ENCODE results near the gene ADAMTS13.

Gene ADAMTS13

GRCh38 chr9:133384736-133385321 is 37.3 kb upstream of the ADAMTS13 start:
- Histone ChIP-seq H3K9ac (ENCODE audit: low read length) (no peak overlapping the region), H2AFZ (ENCODE audit: low read depth, low read length) (no peak overlapping the region), H3K9me3 (ENCODE audit: insufficient read depth, low read length) (no peaks in the 10 kb centered on the region; the same call in 1 of the 2 replicates), H3K4me1 (ENCODE audit: low read length) (no peaks in the 10 kb centered on the region), H3K4me3 (ENCODE audit: low read length) (no peak overlapping the region), H3K27me3 (ENCODE audit: low read depth, low read length) (no peaks in the 10 kb centered on the region), H4K20me1 (ENCODE audit: insufficient read depth, low read length) (no peaks in the 10 kb centered on the region), H3K36me3 (replicated peaks; ENCODE audit: low read depth, low read length) (no peaks in the 10 kb centered on the region), H3K27ac (ENCODE audit: low read length) (no peak overlapping the region), H3K79me2 (ENCODE audit: low read length) (no peaks in the 10 kb centered on the region), H3K4me2 (ENCODE audit: low read length) (no peak overlapping the region)
- no peak for TF ChIP-seq CTCF (IDR thresholded peaks at IDR 0.05; ENCODE audit: low read depth, low read length)
- no peak for TF ChIP-seq EZH2phosphoT487 (IDR thresholded peaks at IDR 0.05; ENCODE audit: low read depth)

GRCh38 chr9:133385452-133385851 is 36.7 kb upstream of the ADAMTS13 start:
- no peak for TF ChIP-seq CTCF (IDR thresholded peaks at IDR 0.05; ENCODE audit: low read depth, low read length)
- no peak for TF ChIP-seq EZH2phosphoT487 (IDR thresholded peaks at IDR 0.05; ENCODE audit: low read depth)
- Histone ChIP-seq H4K20me1 (ENCODE audit: insufficient read depth, low read length) (no peaks in the 10 kb centered on the region), H3K79me2 (ENCODE audit: low read length) (no peaks in the 10 kb centered on the region), H3K4me2 (ENCODE audit: low read length) (no peak overlapping the region), H2AFZ (ENCODE audit: low read depth, low read length) (no peak overlapping the region), H3K27ac (ENCODE audit: low read length) (no peak overlapping the region), H3K4me1 (ENCODE audit: low read length) (no peaks in the 10 kb centered on the region), H3K4me3 (ENCODE audit: low read length) (no peak overlapping the region), H3K9me3 (ENCODE audit: insufficient read depth, low read length) (no peaks in the 10 kb centered on the region; the same call in 1 of the 2 replicates), H3K36me3 (replicated peaks; ENCODE audit: low read depth, low read length) (no peaks in the 10 kb centered on the region), H3K27me3 (ENCODE audit: low read depth, low read length) (no peaks in the 10 kb centered on the region), H3K9ac (ENCODE audit: low read length) (no peak overlapping the region)

GRCh38 chr9:133386338-133386737 is 35.8 kb upstream of the ADAMTS13 start:
- Histone ChIP-seq H3K36me3 (replicated peaks; ENCODE audit: low read depth, low read length) (no peaks in the 10 kb centered on the region), H3K27ac (ENCODE audit: low read length) (no peak overlapping the region), H3K27me3 (ENCODE audit: low read depth, low read length) (no peaks in the 10 kb centered on the region), H3K4me1 (ENCODE audit: low read length) (no peaks in the 10 kb centered on the region), H3K4me2 (ENCODE audit: low read length) (no peak overlapping the region), H3K9me3 (ENCODE audit: insufficient read depth, low read length) (no peaks in the 10 kb centered on the region; the same call in 1 of the 2 replicates), H4K20me1 (ENCODE audit: insufficient read depth, low read length) (no peaks in the 10 kb centered on the region), H3K9ac (ENCODE audit: low read length) (no peak overlapping the region), H3K79me2 (ENCODE audit: low read length) (no peaks in the 10 kb centered on the region), H2AFZ (ENCODE audit: low read depth, low read length) (no peak overlapping the region), H3K4me3 (ENCODE audit: low read length) (no peak overlapping the region)
- TF ChIP-seq CTCF (IDR thresholded peaks at IDR 0.05; ENCODE audit: low read depth, low read length), result no peak
- TF ChIP-seq EZH2phosphoT487 (IDR thresholded peaks at IDR 0.05; ENCODE audit: low read depth), result no peak

- Histone ChIP-seq H3K79me2 (ENCODE audit: low read length) (no peaks in the 10 kb centered on the region), H3K4me1 (ENCODE audit: low read length) (no peaks in the 10 kb centered on the region), H4K20me1 (ENCODE audit: insufficient read depth, low read length) (no peaks in the 10 kb centered on the region), H3K9ac (ENCODE audit: low read length) (no peak overlapping the region), H3K27me3 (ENCODE audit: low read depth, low read length) (no peaks in the 10 kb centered on the region), H3K36me3 (replicated peaks; ENCODE audit: low read depth, low read length) (no peaks in the 10 kb centered on the region), H3K9me3 (ENCODE audit: insufficient read depth, low read length) (no peaks in the 10 kb centered on the region; the same call in 1 of the 2 replicates), H2AFZ (ENCODE audit: low read depth, low read length) (no peak overlapping the region), H3K27ac (ENCODE audit: low read length) (no peak overlapping the region), H3K4me3 (ENCODE audit: low read length) (no peak overlapping the region), H3K4me2 (ENCODE audit: low read length) (no peak overlapping the region)
- TF ChIP-seq CTCF (IDR thresholded peaks at IDR 0.05; ENCODE audit: low read depth, low read length), result no peak
- TF ChIP-seq EZH2phosphoT487 (IDR thresholded peaks at IDR 0.05; ENCODE audit: low read depth), result no peak
Observed at GRCh38 chr9:133387680-133388079, 34.5 kb upstream of the ADAMTS13 start.

Data from OCI-LY3 (cell line).